Measurements from ENCODE around the gene SENP2. TPM values are rescaled to one million over a fixed set of nuclear protein-coding genes. Genes with fewer than 3 reads are reported as not detected.

Gene SENP2
- total and polyA plus RNA-seq, 10 of the 15 experiments (the other 5 are each of a cell fraction or from before 2014, with no cell fraction given), result 9.0 to 42.7 (median 25.1) TPM

DNA sequence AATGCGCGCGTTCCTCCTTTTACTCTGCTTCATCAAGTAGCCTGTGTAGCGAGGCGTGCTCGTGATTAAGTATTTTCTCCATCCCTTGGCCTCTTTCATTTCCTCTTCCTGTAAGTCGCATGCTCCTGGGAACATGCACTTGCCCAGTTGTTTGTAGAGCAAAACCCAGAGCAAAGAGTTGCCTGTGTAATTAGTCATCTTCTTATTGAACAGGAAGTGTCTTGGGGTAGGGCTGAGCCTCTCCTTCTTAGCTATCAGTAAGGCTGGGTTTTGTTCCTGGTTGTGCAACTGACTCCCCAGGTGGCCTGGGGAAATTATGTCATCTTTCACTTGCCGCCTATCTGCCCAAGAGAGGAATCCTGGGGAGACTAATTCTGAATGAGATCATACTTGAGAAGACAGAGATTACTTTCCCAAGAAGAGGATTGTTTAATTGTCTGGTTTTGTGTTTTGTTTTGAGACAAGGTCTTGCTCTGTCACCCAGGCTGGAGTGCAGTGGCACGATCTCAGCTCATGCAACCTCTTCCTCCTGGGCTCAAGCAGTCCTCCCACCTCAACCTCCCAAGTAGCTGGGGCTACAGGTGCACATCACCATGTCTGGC, 48.6 kb upstream of the SENP2 start:
- no peak overlapping the region; the same call in 1 of the 2 replicates for H3K4me3 ChIP-seq
- H3K27ac ChIP-seq (ENCODE audit: control insufficient read depth, insufficient read depth), result peak overlapping the region; percentile 75
- H3K27me3 ChIP-seq (replicated peaks in 1 of 2; ENCODE audit: control insufficient read depth in 2 of 2, insufficient read depth in 2 of 2, low read length in 1 of 2), result no peaks in the 10 kb centered on the region
- ATAC-seq, result peak; percentile 97
- RAD21 ChIA-PET (ENCODE audit: unreplicated experiment), result interaction anchor here (0.5 to 1.7 kb wide), 3 partner anchors 10 to 237 kb away, joined by 3 to 8 read pairs (median 4); no protein-coding TSS in a partner anchor
- no peaks in the 10 kb centered on the region for H4K20me1 ChIP-seq (ENCODE audit: control insufficient read depth, insufficient read depth)
- H3K36me3 ChIP-seq (ENCODE audit: control insufficient read depth in 2 of 2, insufficient read depth in 2 of 2, low read length in 1 of 2), result no peaks in the 10 kb centered on the region
- H3K4me1 ChIP-seq (ENCODE audit: control insufficient read depth, insufficient read depth, low read length), result peaks cover 12% of the 10 kb centered on the region
- peak overlapping the region; percentile 63 for H3K4me2 ChIP-seq (ENCODE audit: control insufficient read depth, insufficient read depth)
- 1% methylated on average over 9 of the region's 9 CpGs for WGBS (ENCODE audit: insufficient coverage, insufficient replicate concordance, low lambda C conversion rate, missing lambda C conversion rate)
- no peaks in the 10 kb centered on the region for H3K9me3 ChIP-seq (replicated peaks; ENCODE audit: control insufficient read depth, insufficient read depth, low read length)
- peak overlapping the region; percentile 55 for H2AFZ ChIP-seq (ENCODE audit: control insufficient read depth, low read depth, low read length)
- no peaks in the 10 kb centered on the region for H3K79me2 ChIP-seq (ENCODE audit: control insufficient read depth, insufficient read depth, low read length)
- peak; percentile 97 for DNase-seq (ENCODE audit: low read depth, low spot score)
- POLR2A ChIA-PET, result no interaction called here
- in situ Hi-C loops (cut with MboI) (no loop called here), intact Hi-C loops (cut with micrococcal nuclease; ENCODE audit: unreplicated experiment) (no loop called here)
- FAIRE-seq, result peak; percentile 99
- BruUV-seq (replicated peaks), result no TSS peak
- CTCF ChIA-PET, result interaction anchor here (0.8 to 1.2 kb wide), 2 partner anchors 12 to 38 kb away, joined by 3 to 4 read pairs; no protein-coding TSS in a partner anchor
- H3K9ac ChIP-seq (ENCODE audit: control insufficient read depth, insufficient read depth, low read length), result peak overlapping the region; percentile 35; the same call in 1 of the 2 replicates
- SMC1A ChIA-PET (ENCODE audit: uncharacterized antibody, unreplicated experiment), result interaction anchor here (1.2 to 2.3 kb wide), 2 partner anchors 21 to 22 kb away, joined by 6 to 8 read pairs; no protein-coding TSS in a partner anchor
- peak; percentile 93 for TF ChIP-seq IKZF1 (conservative IDR thresholded peaks at IDR 0.05)
- peak; percentile 99 for TF ChIP-seq EED (IDR thresholded peaks at IDR 0.05; ENCODE audit: low read depth)
- peak; percentile 73 for TF ChIP-seq TCF12 (IDR thresholded peaks at IDR 0.05; ENCODE audit: low read depth, low read length)
- TF ChIP-seq MYC (IDR thresholded peaks at IDR 0.05; ENCODE audit: insufficient read depth, insufficient read length, insufficient replicate concordance, low read length, severe bottlenecking), result no peak
- peak; percentile 28 for TF ChIP-seq SP1 (IDR thresholded peaks at IDR 0.05; ENCODE audit: low read depth, low read length)
- TF ChIP-seq POU2F2 (IDR thresholded peaks at IDR 0.05; ENCODE audit: borderline replicate concordance, low read depth, low read length), result no peak; the same call in 2 of the 3 replicates
- no peak for TF ChIP-seq RAD51 (IDR thresholded peaks at IDR 0.05)
- TF ChIP-seq USF2 (IDR thresholded peaks at IDR 0.05; ENCODE audit: borderline replicate concordance, low read depth, low read length), result no peak
- TF ChIP-seq FOXM1 (IDR thresholded peaks at IDR 0.05; ENCODE audit: low read depth, low read length), result peak; percentile 92
- TF ChIP-seq SUZ12 (IDR thresholded peaks at IDR 0.05; ENCODE audit: unreplicated experiment), result no peak
- TF ChIP-seq RUNX3 (IDR thresholded peaks at IDR 0.05; ENCODE audit: low read length), result peak; percentile 66
- no peak for TF ChIP-seq ZNF24 (IDR thresholded peaks at IDR 0.05)
- no peak for TF ChIP-seq SIN3A (IDR thresholded peaks at IDR 0.05; ENCODE audit: low read depth, low read length)
- TF ChIP-seq KLF5 (IDR thresholded peaks at IDR 0.05; ENCODE audit: partially characterized antibody), result peak; percentile 39
- peak; percentile 89 for TF ChIP-seq SPI1 (IDR thresholded peaks at IDR 0.05; ENCODE audit: borderline replicate concordance, insufficient read depth, low read depth, low read length)
- TF ChIP-seq MXI1 (IDR thresholded peaks at IDR 0.05; ENCODE audit: low read depth, low read length), result no peak
- TF ChIP-seq SIX5 (IDR thresholded peaks at IDR 0.05; ENCODE audit: low read depth, low read length, severe bottlenecking), result no peak
- no peak for TF ChIP-seq ZSCAN29 (IDR thresholded peaks at IDR 0.05)
- peak; percentile 46; the same call in 1 of the 2 replicates for TF ChIP-seq CBFB (IDR thresholded peaks at IDR 0.05; ENCODE audit: low read depth)
- TF ChIP-seq PAX8 (IDR thresholded peaks at IDR 0.05), result no peak
- peak; percentile 75 for TF ChIP-seq IRF4 (IDR thresholded peaks at IDR 0.05; ENCODE audit: low read depth, low read length)
- peak; percentile 72 to 77; a peak in 3 of 4 replicates for TF ChIP-seq BHLHE40 (IDR thresholded peaks at IDR 0.05; ENCODE audit: borderline replicate concordance in 1 of 2, low read depth in 2 of 2, low read length in 1 of 2)
- peak in 1 of 2 experiments; percentile 68; a peak in 1 of 4 replicates for TF ChIP-seq EP300 (IDR thresholded peaks at IDR 0.05; ENCODE audit: borderline replicate concordance in 1 of 2, control insufficient read depth in 1 of 2, low read depth in 2 of 2, low read length in 2 of 2)
- no peak for TF ChIP-seq NR2C1 (IDR thresholded peaks at IDR 0.05)

Measured in GM12878 (cell line).